ENCODE data around the gene ERN1.
"Not testable (repeated sequence)": the region's sequence is repeated elsewhere in the genome, so short reads cannot be mapped to it uniquely, and the experiment has no call there.

Gene ERN1

GRCh38 chr17:64134216-64134970 is 4.4 kb upstream of the ERN1 start:
- no peak for DNase-seq

- peak; percentile 72 for DNase-seq
Measured at GRCh38 chr17:64133546-64134215, 3.7 kb upstream of the ERN1 start.

GRCh38 chr17:64131606-64132270 is 1.8 kb upstream of the ERN1 start:
- no peak for DNase-seq

DNA sequence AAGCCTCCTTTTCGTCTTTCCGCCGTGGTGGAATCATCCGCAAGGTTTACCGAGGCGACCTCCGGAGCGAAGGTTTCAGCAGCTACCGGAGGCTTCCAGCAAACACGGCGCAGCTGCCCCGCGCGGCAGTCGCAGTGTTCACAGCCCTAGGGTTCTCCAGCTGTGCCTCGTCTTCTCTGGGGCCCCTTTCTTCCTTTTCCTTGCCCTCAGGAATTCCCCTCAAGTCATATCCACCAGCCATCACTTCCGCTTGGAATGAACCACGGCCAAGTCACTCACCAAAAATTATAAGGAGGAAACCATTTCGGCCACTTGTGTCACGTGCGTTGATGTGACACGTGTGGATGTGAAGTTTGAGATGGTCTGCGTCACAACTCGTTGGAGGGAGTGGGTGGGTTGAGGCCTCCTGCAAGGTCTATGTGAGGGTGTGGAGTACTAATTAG is 636 bp upstream of the ERN1 start:
- no peak for DNase-seq

- no peak for DNase-seq
Measured at GRCh38 chr17:64129515-64129764, 504 bp downstream of the ERN1 start.

- DNase-seq, result no peak
Measured at GRCh38 chr17:64128787-64129514, 993 bp downstream of the ERN1 start.

GRCh38 chr17:64126918-64127317 is 3.0 kb downstream of the ERN1 start:
- no peak for DNase-seq

DNA sequence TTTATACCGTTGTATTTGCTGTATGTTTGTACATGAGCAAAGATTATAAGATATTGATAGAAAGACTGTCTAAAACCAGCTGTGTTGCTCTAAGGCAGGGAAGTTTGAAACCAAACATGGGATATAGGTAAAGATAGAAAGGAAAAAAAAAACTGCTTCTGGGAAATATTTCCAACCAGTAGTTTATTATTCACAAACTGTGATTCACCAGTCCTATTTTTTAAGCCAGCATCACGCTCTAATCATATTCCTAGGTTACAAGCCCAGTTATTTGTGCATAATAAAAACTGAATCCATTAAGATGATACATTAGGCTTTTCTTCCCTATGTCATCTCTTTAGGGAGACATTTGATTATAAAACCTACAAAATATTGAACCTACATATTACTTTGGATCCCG is 4.0 kb downstream of the ERN1 start:
- no peak for DNase-seq

DNA sequence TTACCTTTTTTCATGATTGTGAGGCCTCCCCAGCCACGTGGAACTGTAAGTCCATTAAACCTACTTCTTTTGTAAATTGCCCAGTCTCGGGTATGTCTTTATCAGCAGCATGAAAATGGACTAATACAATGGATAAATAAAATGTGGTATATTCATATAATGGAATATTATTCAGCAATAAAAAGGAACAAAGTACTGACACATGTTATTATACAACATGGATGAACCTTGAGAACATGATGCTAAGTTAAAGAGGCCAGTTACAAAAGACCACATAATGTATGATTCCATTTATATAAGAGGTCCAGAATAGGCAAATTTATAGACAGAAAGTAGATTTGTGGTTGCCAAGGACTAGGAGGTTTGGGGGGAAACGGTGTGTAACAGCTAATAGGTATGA is 5.3 kb downstream of the ERN1 start:
- no peak for DNase-seq

- DNase-seq, result peak; percentile 48
Measured at GRCh38 chr17:64123114-64123513, 6.8 kb downstream of the ERN1 start.

- not testable (repeated sequence) for DNase-seq
Measured at GRCh38 chr17:64120972-64121786, 8.8 kb downstream of the ERN1 start.

- no peak for DNase-seq
Measured at GRCh38 chr17:64120159-64120810, 9.7 kb downstream of the ERN1 start.

GRCh38 chr17:64117981-64118979 is 11.7 kb downstream of the ERN1 start:
- peak; percentile 63 for DNase-seq

GRCh38 chr17:64115822-64116534 is 14.0 kb downstream of the ERN1 start:
- DNase-seq, result peak; percentile 35

DNA sequence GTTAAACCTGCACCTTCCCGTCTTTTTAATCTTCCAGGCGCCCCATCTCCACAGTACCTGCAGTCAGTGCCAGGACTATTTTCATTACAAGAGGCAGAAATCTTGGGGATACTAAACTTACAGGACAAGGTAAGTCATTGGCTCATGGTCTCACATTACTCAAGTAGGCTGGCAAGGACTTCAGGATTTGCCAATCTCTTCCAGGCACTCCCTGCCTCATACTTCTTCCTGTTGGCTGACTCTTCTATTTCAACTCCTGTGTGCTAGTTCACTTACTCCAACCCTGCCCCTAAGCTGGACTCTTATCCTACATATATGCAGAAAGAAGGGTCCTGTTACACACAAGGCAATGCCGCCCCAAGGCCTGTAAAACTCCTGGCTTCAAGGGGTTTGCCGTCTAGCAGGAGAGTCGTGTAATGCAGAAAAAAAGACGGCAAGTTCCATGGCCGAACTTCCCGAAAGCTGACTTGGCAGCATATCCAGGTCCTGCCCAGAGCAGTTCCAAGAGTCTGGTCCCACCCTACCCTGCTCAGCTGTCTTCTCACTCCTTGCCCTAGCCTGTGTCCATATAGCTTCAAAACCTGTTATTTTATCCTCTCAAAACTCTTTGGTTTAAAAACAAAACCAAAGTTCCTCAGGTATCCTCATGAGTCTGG is 14.8 kb downstream of the ERN1 start:
- no peak for DNase-seq

DNA sequence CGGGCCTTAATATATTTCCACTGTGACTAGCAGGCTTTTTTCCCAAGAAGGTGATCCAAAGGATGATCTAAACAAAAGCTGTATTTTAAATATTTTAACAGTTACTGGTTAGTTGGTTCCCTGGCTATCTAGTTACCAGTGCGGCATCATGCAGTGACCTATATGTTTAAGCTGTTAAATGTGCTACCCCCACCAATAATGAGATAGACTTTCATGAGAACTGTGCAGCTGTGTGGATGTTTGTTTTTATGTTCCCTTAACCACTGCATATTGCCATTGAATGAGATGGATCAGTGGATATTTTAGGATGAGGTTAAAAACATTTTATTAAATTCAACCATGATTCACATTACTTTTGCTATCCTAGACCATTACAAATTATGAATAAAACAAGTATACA is 16.9 kb downstream of the ERN1 start:
- DNase-seq, result no peak

DNA sequence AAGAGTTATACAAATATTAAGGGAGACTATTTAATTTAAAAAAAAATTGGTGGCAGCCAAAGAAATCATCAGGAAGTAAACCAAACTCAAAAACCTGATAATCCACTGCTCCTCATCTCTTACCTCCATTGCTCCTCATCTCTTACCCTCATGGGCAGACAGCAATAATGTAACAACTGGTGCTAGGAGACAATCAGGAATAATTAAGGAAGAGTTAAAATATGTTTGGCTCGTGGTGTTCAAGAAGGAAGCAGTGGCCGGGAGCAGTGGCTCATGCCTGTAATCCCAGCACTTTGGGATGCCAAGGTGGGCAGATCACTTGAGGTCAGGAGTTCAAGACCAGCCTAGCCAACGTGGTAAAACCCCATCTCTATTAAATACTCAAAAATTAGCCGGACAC is 18.1 kb downstream of the ERN1 start:
- DNase-seq, result no peak

- no peak for DNase-seq
Measured at GRCh38 chr17:64110379-64111152, 19.4 kb downstream of the ERN1 start.

GRCh38 chr17:64109400-64109799 is 20.5 kb downstream of the ERN1 start:
- DNase-seq, result no peak
